ENCODE data around the gene PIEZO1.
A peak's percentile ranks its signal among the peaks of the same experiment; 100 is the strongest.

The PIEZO1 gene

GRCh38 chr16:88815901-88816589 lies 31.0 kb upstream of the PIEZO1 start:
- no peak for DNase-seq (ENCODE audit: low spot score)

- no peak for DNase-seq (ENCODE audit: low spot score)
These were observed 30.2 kb upstream of the PIEZO1 start for GRCh38 chr16:88815227-88815626.

GRCh38 chr16:88814144-88814502 lies 29.1 kb upstream of the PIEZO1 start:
- no peak for DNase-seq (ENCODE audit: low spot score)

GRCh38 chr16:88813269-88814143 lies 28.5 kb upstream of the PIEZO1 start:
- no peak for DNase-seq (ENCODE audit: low spot score)

GRCh38 chr16:88812513-88813268 lies 27.7 kb upstream of the PIEZO1 start:
- no peak for DNase-seq (ENCODE audit: low spot score)

GRCh38 chr16:88811769-88812512 lies 26.9 kb upstream of the PIEZO1 start, which contains the start of gene APRT:
Gene APRT (minus strand): TSS chr16:88811928. CDS start chr16:88811899, 29 bp downstream.
- peak; percentile 98 for DNase-seq (ENCODE audit: low spot score)

- peak; percentile 66 for DNase-seq (ENCODE audit: low spot score)
These were observed 26.1 kb upstream of the PIEZO1 start for GRCh38 chr16:88810912-88811768.

- no peak for DNase-seq (ENCODE audit: low spot score)
These were observed 25.3 kb upstream of the PIEZO1 start for GRCh38 chr16:88810166-88810911.

- no peak for DNase-seq (ENCODE audit: low spot score)
These were observed 24.7 kb upstream of the PIEZO1 start for GRCh38 chr16:88809676-88810165.

GRCh38 chr16:88809068-88809675 lies 24.2 kb upstream of the PIEZO1 start:
- DNase-seq (ENCODE audit: low spot score), result no peak

GRCh38 chr16:88807626-88808453 lies 22.8 kb upstream of the PIEZO1 start:
- no peak for DNase-seq (ENCODE audit: low spot score)

GRCh38 chr16:88807142-88807625 lies 22.2 kb upstream of the PIEZO1 start:
- DNase-seq (ENCODE audit: low spot score), result no peak

GRCh38 chr16:88806491-88807111 lies 21.6 kb upstream of the PIEZO1 start:
- DNase-seq (ENCODE audit: low spot score), result no peak

- no peak for DNase-seq (ENCODE audit: low spot score)
These were observed 20.9 kb upstream of the PIEZO1 start for GRCh38 chr16:88805887-88806393.

- no peak for DNase-seq (ENCODE audit: low spot score)
These were observed 20.3 kb upstream of the PIEZO1 start for GRCh38 chr16:88805340-88805715.

- DNase-seq (ENCODE audit: low spot score), result no peak
These were observed 19.7 kb upstream of the PIEZO1 start for GRCh38 chr16:88804552-88805339.

GRCh38 chr16:88804173-88804551 lies 19.1 kb upstream of the PIEZO1 start:
- DNase-seq (ENCODE audit: low spot score), result no peak

Measured in ecto neural progenitor cell (in vitro differentiated cells).